HCT116 (cell line): ENCODE data around the gene FXYD1. TPM values are rescaled to one million over a fixed set of nuclear protein-coding genes. Genes with fewer than 3 reads are reported as not detected.

Experiments
- ATAC-seq: fragments of 200-7000 bp; cut with Tn5 transposase; 2 replicates; pipeline ENCODE4 v1.9.1; 2020; ENCODE audit warnings: mild to moderate bottlenecking, moderate library complexity
- BruUV-seq: library from RNA; stranded (reverse); fragments of 400-500 nt; replicated peaks from 2 replicates; lab custom pipeline; 2021; lab: Mats Ljungman, UMichigan
- CTCF ChIA-PET: fragments of 300-600 bp; sonication (Branson Sonifier 250); formaldehyde crosslinking; loops from one replicate; lab custom pipeline; 2021; ENCODE audit warnings: antibody characterized with exemption; lab: Charles Lee
- POLR2A ChIA-PET: fragments of 300-600, 350-600 bp; sonication (Branson Sonifier 250); formaldehyde crosslinking; loops from one replicate; lab custom pipeline; 2021; ENCODE audit warnings: antibody characterized with exemption; lab: Charles Lee
- RAD21 ChIA-PET, 2 experiments: fragments of 300-600 bp; sonication (Branson Sonifier 250); formaldehyde crosslinking; loops; one replicate each; lab custom pipeline; 2023; ENCODE audit warnings: low total read pairs in 2 of 2; ENCODE audit not compliant: uncharacterized antibody in 2 of 2, unreplicated experiment in 2 of 2, low non-redundant PET in 1 of 2; lab: Charles Lee
- DNase-seq: peaks from one replicate; pipeline ENCODE4 v3.0.0-alpha.2; 2010; ENCODE audit warnings: low read depth, low spot score
- H2AFZ ChIP-seq: fragments of 200-600 bp; shearing (Covaris generic), sonication (generic); 2 replicates; pipeline ENCODE4 v1.6.1; 2017; ENCODE audit warnings: low read depth, mixed run types, mixed read lengths, antibody characterized with exemption, low read length; ENCODE audit not compliant: poor library complexity, severe bottlenecking
- H3K27ac ChIP-seq: 2 replicates; pipeline ENCODE4 v1.5.1; 2012; ENCODE audit warnings: low read depth, low read length
- H3K27me3 ChIP-seq: fragments of 200-600 bp; sonication (generic); 2 replicates; pipeline ENCODE4 v1.6.1; 2016; ENCODE audit warnings: mixed run types, low read length, mixed read lengths; ENCODE audit not compliant: insufficient read depth
- H3K36me3 ChIP-seq, 2 experiments: fragments of 200-500 bp in 1 of 2; fragments of 200-600 bp in 1 of 2; sonication (Bioruptor generic) in 1 of 2; sonication (generic) in 1 of 2; 2 replicates each; pipeline versions ENCODE4 v1.5.1 to v1.6.1; 2014 to 2016; ENCODE audit warnings: low read length in 2 of 2, inconsistent platforms in 1 of 2, mixed read lengths in 1 of 2, mixed run types in 1 of 2; ENCODE audit not compliant: insufficient read depth in 2 of 2, control insufficient read depth in 1 of 2
- H3K4me1 ChIP-seq, 2 experiments: fragments of 200-600 bp in 1 of 2; sonication (generic) in 1 of 2; 2 replicates each; pipeline versions ENCODE4 v1.5.1 to v1.6.1; 2012 to 2017; ENCODE audit warnings: low read length in 2 of 2, inconsistent platforms in 1 of 2, mild to moderate bottlenecking in 1 of 2, mixed read lengths in 1 of 2, mixed run types in 1 of 2, moderate library complexity in 1 of 2; ENCODE audit not compliant: insufficient read depth in 2 of 2, control insufficient read depth in 1 of 2
- H3K4me2 ChIP-seq: fragments of 200-600 bp; sonication (generic); 2 replicates; pipeline ENCODE4 v1.6.1; 2017; ENCODE audit warnings: mixed run types, low read length, mixed read lengths
- H3K4me3 ChIP-seq, 2 experiments: fragments of 200-600 bp in 1 of 2; sonication (generic) in 1 of 2; replicated peaks in 1 of 2; 2 replicates each; pipeline ENCODE4 v1.5.1; 2011 to 2016; ENCODE audit warnings: low read length in 2 of 2, control low read depth in 1 of 2, low read depth in 1 of 2, mild to moderate bottlenecking in 1 of 2, mixed read lengths in 1 of 2, mixed run types in 1 of 2
- H3K79me2 ChIP-seq: fragments of 200-600 bp; sonication (generic); 2 replicates; pipeline ENCODE4 v1.6.1; 2017; ENCODE audit warnings: mild to moderate bottlenecking, mixed run types, low read length, moderate library complexity, mixed read lengths; ENCODE audit not compliant: insufficient read depth
- H3K9ac ChIP-seq: fragments of 200-600 bp; sonication (generic); 2 replicates; pipeline ENCODE4 v1.6.1; 2016; ENCODE audit warnings: low read length, mixed read lengths
- H3K9me2 ChIP-seq: fragments of 200-600 bp; sonication (generic), shearing (Covaris generic); 2 replicates; pipeline ENCODE4 v1.6.1; 2017; ENCODE audit warnings: mixed run types, mild to moderate bottlenecking, moderate library complexity; ENCODE audit not compliant: insufficient read depth
- H3K9me3 ChIP-seq, 2 experiments: fragments of 200-500 bp in 1 of 2; fragments of 200-600 bp in 1 of 2; sonication (Bioruptor generic) in 1 of 2; sonication (generic) in 1 of 2; 2 replicates each; pipeline ENCODE4 v1.6.1; 2014 to 2017; ENCODE audit warnings: low read length in 2 of 2, mixed read lengths in 2 of 2, inconsistent platforms in 1 of 2, low read depth in 1 of 2, mild to moderate bottlenecking in 1 of 2, mixed run types in 1 of 2, moderate library complexity in 1 of 2; ENCODE audit not compliant: control insufficient read depth in 1 of 2, insufficient read depth in 1 of 2
- H4K20me1 ChIP-seq: fragments of 200-600 bp; sonication (generic), shearing (Covaris generic); 2 replicates; pipeline ENCODE4 v1.6.1; 2017; ENCODE audit warnings: mixed run types, mild to moderate bottlenecking, moderate library complexity; ENCODE audit not compliant: insufficient read depth
- EGR1 ChIP-seq: IDR thresholded peaks from 2 replicates; pipeline ENCODE4 v1.6.1; 2012; ENCODE audit warnings: low read depth
- EZH2 ChIP-seq: fragments of 200-600 bp; sonication (generic); IDR thresholded peaks from 2 replicates; pipeline ENCODE4 v1.6.1; 2017; ENCODE audit warnings: antibody characterized with exemption, mixed run types
- FOSL1 ChIP-seq: IDR thresholded peaks from 2 replicates; pipeline ENCODE4 v1.6.1; 2012; ENCODE audit warnings: low read depth
- JUND ChIP-seq: IDR thresholded peaks from 2 replicates; pipeline ENCODE4 v1.6.1; 2012
- POLR2AphosphoS5 ChIP-seq: IDR thresholded peaks from 2 replicates; pipeline ENCODE4 v1.6.1; 2011; ENCODE audit warnings: mild to moderate bottlenecking, low read depth, low read length, moderate library complexity
- RAD21 ChIP-seq: IDR thresholded peaks from 2 replicates; pipeline ENCODE4 v1.6.1; 2012; ENCODE audit warnings: low read depth, mild to moderate bottlenecking
- SP1 ChIP-seq: IDR thresholded peaks from 2 replicates; pipeline ENCODE4 v1.6.1; 2012; ENCODE audit warnings: low read depth
- SRF ChIP-seq: IDR thresholded peaks from 2 replicates; pipeline ENCODE4 v1.6.1; 2012; ENCODE audit warnings: low read depth
- YY1 ChIP-seq: IDR thresholded peaks from 2 replicates; pipeline ENCODE4 v1.6.1; 2011; ENCODE audit warnings: low read length, low read depth, moderate library complexity, mild to moderate bottlenecking; ENCODE audit not compliant: insufficient replicate concordance; ENCODE audit errors: extremely low read depth
- ZBTB33 ChIP-seq: IDR thresholded peaks from 2 replicates; pipeline ENCODE4 v1.6.1; 2011; ENCODE audit warnings: mild to moderate bottlenecking, low read length, moderate library complexity; ENCODE audit not compliant: insufficient replicate concordance; ENCODE audit errors: extremely low read depth
- intact Hi-C: fragments of 100-400 bp; cut with micrococcal nuclease; formaldehyde crosslinking; loops from 2 replicates; pipeline ENCODE4 v1.10.0; 2022
- total RNA-seq: library from RNA; stranded (reverse); gene quantifications from one replicate; pipeline ENCODE4 v1.2.1, GENCODE V29; 2021; ENCODE audit not compliant: unreplicated experiment
- TF ChIP-seq, protein P1 (sequence below): IDR thresholded peaks from 2 replicates; pipeline ENCODE4 v1.6.1; 2012

FXYD1 gene
- total RNA-seq, 1 experiment from 2014 or later = 7.8 TPM

DNA sequence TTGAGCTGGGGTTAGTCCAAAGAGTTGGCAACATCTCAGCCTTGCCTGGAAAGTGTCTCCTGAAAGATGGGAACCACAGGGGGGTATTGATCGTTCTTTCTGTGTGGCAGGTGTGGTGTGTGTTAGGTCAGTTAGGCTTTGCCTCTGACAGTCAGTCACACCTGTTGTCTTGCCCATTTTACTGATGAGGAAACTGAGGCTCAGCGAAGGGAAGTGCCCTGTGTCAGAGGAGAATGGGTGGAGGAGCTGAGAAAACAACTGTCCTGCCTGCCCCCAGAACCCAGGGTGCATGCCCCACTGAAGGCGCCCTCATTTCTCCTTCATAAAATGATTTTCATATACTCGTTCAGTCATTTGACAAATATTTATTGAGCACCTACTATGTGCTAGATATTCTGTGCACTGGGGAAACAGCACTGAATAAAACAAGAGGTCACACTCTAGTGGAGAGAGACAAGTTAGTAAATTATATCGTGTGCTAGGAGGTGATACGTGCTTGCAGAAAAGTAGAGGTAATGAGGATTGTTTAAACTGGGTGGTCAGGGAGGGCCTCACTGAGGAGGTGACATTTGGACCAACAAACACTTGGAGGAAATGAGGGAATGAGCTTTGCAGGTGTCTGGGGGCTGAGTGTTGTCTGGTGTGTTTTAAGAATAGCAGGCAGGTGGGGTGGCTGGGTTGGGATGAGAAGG, 17.5 kb downstream of the FXYD1 start:
- H3K9me2 ChIP-seq = no peaks in the 10 kb centered on the region
- H3K4me1 ChIP-seq = peaks cover 8 to 42% of the 10 kb centered on the region in 2 experiments
- ATAC-seq = no peak
- H3K4me3 ChIP-seq = peak overlapping the region; percentile 75 to 95
- no peak for DNase-seq
- no peaks in the 10 kb centered on the region for H3K9me3 ChIP-seq
- no peaks in the 10 kb centered on the region for H4K20me1 ChIP-seq
- intact Hi-C loops = no loop called here
- CTCF ChIA-PET = no interaction called here
- H3K36me3 ChIP-seq = peaks cover 9 to 41% of the 10 kb centered on the region in 2 experiments
- peak overlapping the region; percentile 93 for H3K9ac ChIP-seq
- RAD21 ChIA-PET = no interaction called here
- TSS peak; percentile 40 for BruUV-seq
- H3K27me3 ChIP-seq = no peaks in the 10 kb centered on the region
- TF ChIP-seq SP1 = no peak
- POLR2A ChIA-PET = no interaction called here
- peak overlapping the region; percentile 98 for H3K4me2 ChIP-seq
- no peak overlapping the region; the same call in 1 of the 2 replicates for H3K27ac ChIP-seq
- peaks cover 30% of the 10 kb centered on the region; the same call in 1 of the 2 replicates for H3K79me2 ChIP-seq
- no peak overlapping the region for H2AFZ ChIP-seq

DNA sequence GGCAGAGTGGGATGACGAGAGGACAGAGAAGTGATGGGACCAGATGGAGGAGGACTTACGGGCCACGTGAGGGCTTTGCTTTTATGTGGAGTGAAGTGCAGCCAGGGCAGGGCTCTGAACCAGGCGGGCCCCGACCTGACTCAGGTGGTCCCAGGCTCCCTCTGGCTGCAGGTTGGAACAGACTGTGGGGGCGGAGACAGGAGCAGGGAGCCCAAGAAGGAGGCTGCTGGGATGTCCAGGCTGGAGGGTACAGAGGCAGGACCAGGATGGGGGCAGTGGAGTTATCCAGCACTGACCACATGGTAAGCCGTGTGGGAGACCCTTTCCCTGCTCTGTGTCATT, 18.0 kb downstream of the FXYD1 start:
- Histone ChIP-seq H3K9me3 (no peaks in the 10 kb centered on the region), H3K4me1 (peaks cover 8 to 42% of the 10 kb centered on the region in 2 experiments), H3K9ac (no peak overlapping the region), H3K27ac (no peak overlapping the region), H3K4me3 (no peak overlapping the region), H3K79me2 (peaks cover 30% of the 10 kb centered on the region; the same call in 1 of the 2 replicates), H2AFZ (no peak overlapping the region), H3K27me3 (no peaks in the 10 kb centered on the region), H4K20me1 (no peaks in the 10 kb centered on the region), H3K36me3 (peaks cover 9 to 46% of the 10 kb centered on the region in 2 experiments), H3K9me2 (no peaks in the 10 kb centered on the region), H3K4me2 (no peak overlapping the region)
- no peak for DNase-seq
- intact Hi-C loops = no loop called here
- BruUV-seq = no TSS peak
- ChIA-PET CTCF (no interaction called here), POLR2A (no interaction called here), RAD21 (no interaction called here)
- TF ChIP-seq ZBTB33 = no peak
- no peak for TF ChIP-seq YY1
- TF ChIP-seq SRF = no peak
- TF ChIP-seq JUND = no peak
- no peak for TF ChIP-seq RAD21
- TF ChIP-seq FOSL1 = no peak
- no peak for TF ChIP-seq EGR1
- TF ChIP-seq POLR2AphosphoS5 = no peak
- TF ChIP-seq, protein P1, sequence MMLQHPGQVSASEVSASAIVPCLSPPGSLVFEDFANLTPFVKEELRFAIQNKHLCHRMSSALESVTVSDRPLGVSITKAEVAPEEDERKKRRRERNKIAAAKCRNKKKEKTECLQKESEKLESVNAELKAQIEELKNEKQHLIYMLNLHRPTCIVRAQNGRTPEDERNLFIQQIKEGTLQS = no peak
- no peak for TF ChIP-seq EZH2
- no peak for ATAC-seq
